ENCODE data around the gene OR7A10.

- no peak for TF ChIP-seq CTCF (IDR thresholded peaks at IDR 0.05)
- TF ChIP-seq JUN (CRISPR knock-in tag; IDR thresholded peaks at IDR 0.05) = no peak
- no peak for TF ChIP-seq CREB1 (CRISPR knock-in tag; IDR thresholded peaks at IDR 0.05)
- TF ChIP-seq STAT6 (CRISPR knock-in tag; conservative IDR thresholded peaks at IDR 0.05; ENCODE audit: low read depth) = no peak
- no peak for TF ChIP-seq TP53 (CRISPR knock-in tag; IDR thresholded peaks at IDR 0.05)
- no peak for TF ChIP-seq ZNF138 (CRISPR knock-in tag; conservative IDR thresholded peaks at IDR 0.05)
- TF ChIP-seq USF2 (CRISPR knock-in tag; IDR thresholded peaks at IDR 0.05) = no peak
- no peak for TF ChIP-seq USF1 (CRISPR knock-in tag; IDR thresholded peaks at IDR 0.05)
- no peak for TF ChIP-seq HMGXB4 (CRISPR knock-in tag; IDR thresholded peaks at IDR 0.05)
- TF ChIP-seq ATF3 (CRISPR knock-in tag; conservative IDR thresholded peaks at IDR 0.05) = no peak
- TF ChIP-seq ESRRA (CRISPR knock-in tag; IDR thresholded peaks at IDR 0.05; ENCODE audit: borderline replicate concordance) = no peak
- TF ChIP-seq TEAD4 (CRISPR knock-in tag; IDR thresholded peaks at IDR 0.05) = no peak
- TF ChIP-seq ZNF263 (CRISPR knock-in tag; IDR thresholded peaks at IDR 0.05; ENCODE audit: low read depth) = no peak
- no peak for TF ChIP-seq ZNF121 (CRISPR knock-in tag; IDR thresholded peaks at IDR 0.05)
These were observed 19.8 kb upstream of the OR7A10 start for GRCh38 chr19:14868497-14868896.
